OCI-LY3 (cell line): ENCODE results near the gene MYL10.

Experiments
- H2AFZ ChIP-seq: fragments of 200-600, 300-600 bp; shearing (Covaris generic); 2 replicates; pipeline ENCODE4 v1.6.0; 2014; ENCODE audit warnings: antibody characterized with exemption, low read depth, low read length
- H3K27ac ChIP-seq: fragments of 200-600, 300-600 bp; sonication (generic); 2 replicates; pipeline ENCODE4 v1.5.1; 2014; ENCODE audit warnings: mild to moderate bottlenecking, low read length, moderate library complexity, mixed read lengths
- H3K27me3 ChIP-seq: fragments of 200-600, 300-600 bp; sonication (generic); 2 replicates; pipeline ENCODE4 v1.6.1; 2014; ENCODE audit warnings: low read depth, low read length, mixed read lengths
- H3K36me3 ChIP-seq: fragments of 200-600, 300-600 bp; sonication (generic); replicated peaks from 2 replicates; pipeline ENCODE3; 2014; ENCODE audit warnings: low read depth, low read length, mixed read lengths
- H3K4me1 ChIP-seq: fragments of 300-600, 200-600 bp; sonication (generic); 2 replicates; pipeline ENCODE4 v1.6.1; 2014; ENCODE audit warnings: low read length, mixed read lengths
- H3K4me2 ChIP-seq: fragments of 200-600, 300-600 bp; sonication (generic); 2 replicates; pipeline ENCODE4 v1.6.1; 2014; ENCODE audit warnings: low read length, mixed read lengths
- H3K4me3 ChIP-seq: fragments of 300-600, 200-600 bp; sonication (generic); 2 replicates; pipeline ENCODE4 v1.5.1; 2014; ENCODE audit warnings: antibody characterized with exemption, mild to moderate bottlenecking, low read length, moderate library complexity
- H3K79me2 ChIP-seq: fragments of 300-600, 200-600 bp; shearing (Covaris generic); 2 replicates; pipeline ENCODE4 v1.6.1; 2014; ENCODE audit warnings: mild to moderate bottlenecking, low read length, mixed read lengths
- H3K9ac ChIP-seq: fragments of 300-600, 200-600 bp; shearing (Covaris generic); 2 replicates; pipeline ENCODE4 v1.6.0; 2014; ENCODE audit warnings: mild to moderate bottlenecking, low read length, moderate library complexity
- H3K9me3 ChIP-seq: fragments of 200-600, 300-600 bp; shearing (Covaris generic); 2 replicates; pipeline ENCODE4 v1.6.1; 2014; ENCODE audit warnings: low read length, mixed read lengths; ENCODE audit not compliant: insufficient read depth
- H4K20me1 ChIP-seq: fragments of 200-600, 300-600 bp; sonication (generic); 2 replicates; pipeline ENCODE4 v1.6.1; 2016; ENCODE audit warnings: low read length, mixed read lengths; ENCODE audit not compliant: insufficient read depth
- CTCF ChIP-seq: fragments of 200-600, 300-600 bp; sonication (generic); IDR thresholded peaks from 2 replicates; pipeline ENCODE4 v1.5.1; 2014; ENCODE audit warnings: antibody characterized with exemption, low read length, low read depth
- EZH2phosphoT487 ChIP-seq: fragments of 200-600 bp; shearing (Covaris generic); IDR thresholded peaks from 2 replicates; pipeline ENCODE4 v1.6.1; 2018; ENCODE audit warnings: antibody characterized with exemption, mixed run types, low read depth

Gene MYL10

GRCh38 chr7:101622609-101623173, 6.4 kb downstream of the MYL10 start:
- TF ChIP-seq EZH2phosphoT487 (no peak), CTCF (no peak)
- Histone ChIP-seq H4K20me1 (no peaks in the 10 kb centered on the region), H3K79me2 (no peaks in the 10 kb centered on the region), H2AFZ (no peak overlapping the region), H3K27ac (no peak overlapping the region), H3K4me1 (no peaks in the 10 kb centered on the region), H3K9ac (no peak overlapping the region), H3K27me3 (peaks cover 16% of the 10 kb centered on the region), H3K4me3 (no peak overlapping the region), H3K4me2 (no peak overlapping the region), H3K36me3 (no peaks in the 10 kb centered on the region), H3K9me3 (no peaks in the 10 kb centered on the region)

GRCh38 chr7:101620991-101621390, 8.1 kb downstream of the MYL10 start:
- Histone ChIP-seq H3K27ac (no peak overlapping the region), H3K4me3 (no peak overlapping the region), H4K20me1 (no peaks in the 10 kb centered on the region), H2AFZ (no peak overlapping the region), H3K9ac (no peak overlapping the region), H3K36me3 (no peaks in the 10 kb centered on the region), H3K27me3 (peaks cover 11% of the 10 kb centered on the region), H3K4me2 (no peak overlapping the region), H3K4me1 (no peaks in the 10 kb centered on the region), H3K79me2 (no peaks in the 10 kb centered on the region), H3K9me3 (no peaks in the 10 kb centered on the region)
- TF ChIP-seq CTCF, result no peak
- TF ChIP-seq EZH2phosphoT487, result no peak

- Histone ChIP-seq H3K27me3 (peaks cover 7% of the 10 kb centered on the region; the same call in 1 of the 2 replicates), H3K9ac (no peak overlapping the region), H3K27ac (no peak overlapping the region), H3K4me2 (no peak overlapping the region), H3K79me2 (no peaks in the 10 kb centered on the region), H3K9me3 (no peaks in the 10 kb centered on the region), H2AFZ (no peak overlapping the region), H3K4me1 (no peaks in the 10 kb centered on the region), H3K4me3 (no peak overlapping the region), H3K36me3 (no peaks in the 10 kb centered on the region), H4K20me1 (no peaks in the 10 kb centered on the region)
- no peak for TF ChIP-seq EZH2phosphoT487
- no peak for TF ChIP-seq CTCF
Measured at GRCh38 chr7:101620395-101620794, 8.7 kb downstream of the MYL10 start.

- Histone ChIP-seq H3K27me3 (0 out of 2 replicates have a peak, but pooled peaks cover 2% of the 10 kb centered on the region), H3K27ac (no peak overlapping the region), H3K4me2 (no peak overlapping the region), H4K20me1 (no peaks in the 10 kb centered on the region), H3K79me2 (no peaks in the 10 kb centered on the region), H3K9me3 (no peaks in the 10 kb centered on the region), H3K9ac (no peak overlapping the region), H2AFZ (no peak overlapping the region), H3K4me3 (no peak overlapping the region), H3K36me3 (no peaks in the 10 kb centered on the region), H3K4me1 (no peaks in the 10 kb centered on the region)
- TF ChIP-seq EZH2phosphoT487 (no peak), CTCF (no peak)
Measured at GRCh38 chr7:101618916-101619315, 10.2 kb downstream of the MYL10 start.
